HCT116 (cell line): Measurements from ENCODE around the gene NUP54. TPM values are rescaled to one million over a fixed set of nuclear protein-coding genes. Genes with fewer than 3 reads are reported as not detected.

Experiments
- ATAC-seq: fragments of 200-7000 bp; cut with Tn5 transposase; 2 replicates; pipeline ENCODE4 v1.9.1; 2020; ENCODE audit warnings: mild to moderate bottlenecking, moderate library complexity
- BruUV-seq: library from RNA; stranded (reverse); fragments of 400-500 nt; replicated peaks from 2 replicates; lab custom pipeline; 2021; lab: Mats Ljungman, UMichigan
- CTCF ChIA-PET: fragments of 300-600 bp; sonication (Branson Sonifier 250); formaldehyde crosslinking; loops from one replicate; lab custom pipeline; 2021; ENCODE audit warnings: antibody characterized with exemption; lab: Charles Lee
- POLR2A ChIA-PET: fragments of 300-600, 350-600 bp; sonication (Branson Sonifier 250); formaldehyde crosslinking; loops from one replicate; lab custom pipeline; 2021; ENCODE audit warnings: antibody characterized with exemption; lab: Charles Lee
- RAD21 ChIA-PET, 2 experiments: fragments of 300-600 bp; sonication (Branson Sonifier 250); formaldehyde crosslinking; loops; one replicate each; lab custom pipeline; 2023; ENCODE audit warnings: low total read pairs in 2 of 2; ENCODE audit not compliant: uncharacterized antibody in 2 of 2, unreplicated experiment in 2 of 2, low non-redundant PET in 1 of 2; lab: Charles Lee
- DNase-seq: peaks from one replicate; pipeline ENCODE4 v3.0.0-alpha.2; 2010; ENCODE audit warnings: low read depth, low spot score
- H2AFZ ChIP-seq: fragments of 200-600 bp; shearing (Covaris generic), sonication (generic); 2 replicates; pipeline ENCODE4 v1.6.1; 2017; ENCODE audit warnings: low read depth, mixed run types, mixed read lengths, antibody characterized with exemption, low read length; ENCODE audit not compliant: poor library complexity, severe bottlenecking
- H3K27ac ChIP-seq: 2 replicates; pipeline ENCODE4 v1.5.1; 2012; ENCODE audit warnings: low read depth, low read length
- H3K27me3 ChIP-seq: fragments of 200-600 bp; sonication (generic); 2 replicates; pipeline ENCODE4 v1.6.1; 2016; ENCODE audit warnings: mixed run types, low read length, mixed read lengths; ENCODE audit not compliant: insufficient read depth
- H3K36me3 ChIP-seq, 2 experiments: fragments of 200-500 bp in 1 of 2; fragments of 200-600 bp in 1 of 2; sonication (Bioruptor generic) in 1 of 2; sonication (generic) in 1 of 2; 2 replicates each; pipeline versions ENCODE4 v1.5.1 to v1.6.1; 2014 to 2016; ENCODE audit warnings: low read length in 2 of 2, inconsistent platforms in 1 of 2, mixed read lengths in 1 of 2, mixed run types in 1 of 2; ENCODE audit not compliant: insufficient read depth in 2 of 2, control insufficient read depth in 1 of 2
- H3K4me1 ChIP-seq, 2 experiments: fragments of 200-600 bp in 1 of 2; sonication (generic) in 1 of 2; 2 replicates each; pipeline versions ENCODE4 v1.5.1 to v1.6.1; 2012 to 2017; ENCODE audit warnings: low read length in 2 of 2, inconsistent platforms in 1 of 2, mild to moderate bottlenecking in 1 of 2, mixed read lengths in 1 of 2, mixed run types in 1 of 2, moderate library complexity in 1 of 2; ENCODE audit not compliant: insufficient read depth in 2 of 2, control insufficient read depth in 1 of 2
- H3K4me2 ChIP-seq: fragments of 200-600 bp; sonication (generic); 2 replicates; pipeline ENCODE4 v1.6.1; 2017; ENCODE audit warnings: mixed run types, low read length, mixed read lengths
- H3K4me3 ChIP-seq, 2 experiments: fragments of 200-600 bp in 1 of 2; sonication (generic) in 1 of 2; replicated peaks in 1 of 2; 2 replicates each; pipeline ENCODE4 v1.5.1; 2011 to 2016; ENCODE audit warnings: low read length in 2 of 2, control low read depth in 1 of 2, low read depth in 1 of 2, mild to moderate bottlenecking in 1 of 2, mixed read lengths in 1 of 2, mixed run types in 1 of 2
- H3K79me2 ChIP-seq: fragments of 200-600 bp; sonication (generic); 2 replicates; pipeline ENCODE4 v1.6.1; 2017; ENCODE audit warnings: mild to moderate bottlenecking, mixed run types, low read length, moderate library complexity, mixed read lengths; ENCODE audit not compliant: insufficient read depth
- H3K9ac ChIP-seq: fragments of 200-600 bp; sonication (generic); 2 replicates; pipeline ENCODE4 v1.6.1; 2016; ENCODE audit warnings: low read length, mixed read lengths
- H3K9me2 ChIP-seq: fragments of 200-600 bp; sonication (generic), shearing (Covaris generic); 2 replicates; pipeline ENCODE4 v1.6.1; 2017; ENCODE audit warnings: mixed run types, mild to moderate bottlenecking, moderate library complexity; ENCODE audit not compliant: insufficient read depth
- H3K9me3 ChIP-seq, 2 experiments: fragments of 200-500 bp in 1 of 2; fragments of 200-600 bp in 1 of 2; sonication (Bioruptor generic) in 1 of 2; sonication (generic) in 1 of 2; 2 replicates each; pipeline ENCODE4 v1.6.1; 2014 to 2017; ENCODE audit warnings: low read length in 2 of 2, mixed read lengths in 2 of 2, inconsistent platforms in 1 of 2, low read depth in 1 of 2, mild to moderate bottlenecking in 1 of 2, mixed run types in 1 of 2, moderate library complexity in 1 of 2; ENCODE audit not compliant: control insufficient read depth in 1 of 2, insufficient read depth in 1 of 2
- H4K20me1 ChIP-seq: fragments of 200-600 bp; sonication (generic), shearing (Covaris generic); 2 replicates; pipeline ENCODE4 v1.6.1; 2017; ENCODE audit warnings: mixed run types, mild to moderate bottlenecking, moderate library complexity; ENCODE audit not compliant: insufficient read depth
- ATF3 ChIP-seq: IDR thresholded peaks from 2 replicates; pipeline ENCODE4 v1.6.1; 2012
- CBX3 ChIP-seq: IDR thresholded peaks from 2 replicates; pipeline ENCODE4 v1.6.1; 2012; ENCODE audit warnings: low read depth
- CEBPB ChIP-seq: IDR thresholded peaks from 2 replicates; pipeline ENCODE4 v1.6.1; 2012; ENCODE audit warnings: low read depth
- CTCF ChIP-seq, 3 experiments: fragments of 200-600 bp in 1 of 3; sonication (generic) in 1 of 3; IDR thresholded peaks in 2 of 3; conservative IDR thresholded peaks in 1 of 3; 2 replicates each; pipeline ENCODE4 v1.5.1; 2012 to 2017; ENCODE audit warnings: low read depth in 2 of 3, low read length in 2 of 3, antibody characterized with exemption in 1 of 3, borderline replicate concordance in 1 of 3, control low read depth in 1 of 3, mild to moderate bottlenecking in 1 of 3, mixed read lengths in 1 of 3, mixed run types in 1 of 3, moderate library complexity in 1 of 3; ENCODE audit not compliant: insufficient read depth in 1 of 3
- ELF1 ChIP-seq: IDR thresholded peaks from 2 replicates; pipeline ENCODE4 v1.6.1; 2012; ENCODE audit warnings: low read depth, borderline replicate concordance
- EZH2phosphoT487 ChIP-seq: fragments of 200-600 bp; IDR thresholded peaks from 2 replicates; pipeline ENCODE4 v1.6.1; 2018; ENCODE audit warnings: antibody characterized with exemption, borderline replicate concordance
- FOSL1 ChIP-seq: IDR thresholded peaks from 2 replicates; pipeline ENCODE4 v1.6.1; 2012; ENCODE audit warnings: low read depth
- JUND ChIP-seq: IDR thresholded peaks from 2 replicates; pipeline ENCODE4 v1.6.1; 2012
- POLR2A ChIP-seq: IDR thresholded peaks from 2 replicates; pipeline ENCODE4 v1.7.0; 2011; ENCODE audit warnings: borderline replicate concordance; ENCODE audit not compliant: insufficient read depth, insufficient read length; ENCODE audit errors: extremely low read depth
- POLR2AphosphoS5 ChIP-seq: IDR thresholded peaks from 2 replicates; pipeline ENCODE4 v1.6.1; 2011; ENCODE audit warnings: mild to moderate bottlenecking, low read depth, low read length, moderate library complexity
- RAD21 ChIP-seq: IDR thresholded peaks from 2 replicates; pipeline ENCODE4 v1.6.1; 2012; ENCODE audit warnings: low read depth, mild to moderate bottlenecking
- SIN3A ChIP-seq: IDR thresholded peaks from 2 replicates; pipeline ENCODE4 v1.6.1; 2012; ENCODE audit warnings: low read depth
- SRF ChIP-seq: IDR thresholded peaks from 2 replicates; pipeline ENCODE4 v1.6.1; 2012; ENCODE audit warnings: low read depth
- TCF7L2 ChIP-seq: IDR thresholded peaks from 2 replicates; pipeline ENCODE4 v1.7.0; 2011; ENCODE audit warnings: borderline replicate concordance, inconsistent platforms; ENCODE audit not compliant: insufficient read depth, insufficient read length; ENCODE audit errors: extremely low read depth
- YY1 ChIP-seq: IDR thresholded peaks from 2 replicates; pipeline ENCODE4 v1.6.1; 2011; ENCODE audit warnings: low read length, low read depth, moderate library complexity, mild to moderate bottlenecking; ENCODE audit not compliant: insufficient replicate concordance; ENCODE audit errors: extremely low read depth
- ZBTB33 ChIP-seq: IDR thresholded peaks from 2 replicates; pipeline ENCODE4 v1.6.1; 2011; ENCODE audit warnings: mild to moderate bottlenecking, low read length, moderate library complexity; ENCODE audit not compliant: insufficient replicate concordance; ENCODE audit errors: extremely low read depth
- ZFX ChIP-seq: fragments of 450-650 bp; IDR thresholded peaks from 2 replicates; pipeline ENCODE4 v1.6.1; 2017
- ZNF274 ChIP-seq: fragments of 200-500 bp; sonication (Bioruptor generic); IDR thresholded peaks from 2 replicates; pipeline ENCODE4 v1.6.1; 2014; ENCODE audit warnings: mild to moderate bottlenecking, low read depth, low read length, inconsistent platforms
- intact Hi-C: fragments of 100-400 bp; cut with micrococcal nuclease; formaldehyde crosslinking; loops from 2 replicates; pipeline ENCODE4 v1.10.0; 2022
- total RNA-seq: library from RNA; stranded (reverse); gene quantifications from one replicate; pipeline ENCODE4 v1.2.1, GENCODE V29; 2021; ENCODE audit not compliant: unreplicated experiment

Gene NUP54
- total RNA-seq, 1 experiment from 2014 or later, result 53.9 TPM

GRCh38 chr4:76174216-76174615 is 26.0 kb upstream of the NUP54 start:
- H3K79me2 ChIP-seq, result no peaks in the 10 kb centered on the region
- no peak overlapping the region for H3K27ac ChIP-seq
- no peaks in the 10 kb centered on the region for H3K9me2 ChIP-seq
- no peaks in the 10 kb centered on the region for H4K20me1 ChIP-seq
- intact Hi-C loops, result no loop called here
- no TSS peak for BruUV-seq
- ChIA-PET CTCF (no interaction called here), RAD21 (no interaction called here), POLR2A (no interaction called here)
- no peaks in the 10 kb centered on the region for H3K9me3 ChIP-seq
- DNase-seq, result no peak
- no peak for ATAC-seq
- H3K9ac ChIP-seq, result no peak overlapping the region
- H3K4me2 ChIP-seq, result no peak overlapping the region
- TF ChIP-seq RAD21 (no peak), FOSL1 (no peak), CBX3 (no peak), EZH2phosphoT487 (no peak), CEBPB (no peak), POLR2AphosphoS5 (no peak), ELF1 (no peak), ZNF274 (no peak), POLR2A (no peak), ZBTB33 (no peak), JUND (no peak), YY1 (no peak), SIN3A (no peak), CTCF (IDR thresholded peaks at IDR 0.05 in 2 of 3, conservative IDR thresholded peaks at IDR 0.05 in 1 of 3; ENCODE audit: borderline replicate concordance in 1 of 3, insufficient read depth in 1 of 3, low read depth in 2 of 3, low read length in 2 of 3) (no peak), ATF3 (no peak), SRF (no peak), ZFX (no peak), TCF7L2 (no peak)
- TF ChIP-seq, all 23 proteins: peak for 0
- H3K4me1 ChIP-seq, result no peaks in the 10 kb centered on the region
- H3K27me3 ChIP-seq, result no peaks in the 10 kb centered on the region
- H2AFZ ChIP-seq, result no peak overlapping the region
- H3K36me3 ChIP-seq, result peaks cover 6 to 9% of the 10 kb centered on the region in 2 experiments; a peak in 2 of 4 replicates
- H3K4me3 ChIP-seq, result no peak overlapping the region
